T-cell (primary cell): ENCODE measurements around the gene ZRANB3. TPM values are rescaled to one million over a fixed set of nuclear protein-coding genes. Genes with fewer than 3 reads are reported as not detected.
A peak's percentile ranks its signal among the peaks of the same experiment; 100 is the strongest.

Experiments
- ATAC-seq, 4 experiments: fragments of 200-7000 bp in 3 of 4; fragments of 150-1000 bp in 1 of 4; cut with Tn5 transposase; replicated peaks in 1 of 4; 1 replicate in 3 of 4; 2 replicates in 1 of 4; pipeline ENCODE4 v1.10.0; 2021; ENCODE audit warnings: moderate library complexity in 3 of 4, mild to moderate bottlenecking in 2 of 4, moderate number of reproducible peaks in 1 of 4
- CTCF ChIA-PET, 2 donors: fragments of 300-600 bp; sonication (Branson Sonifier 250); formaldehyde crosslinking; loops; one replicate each; lab custom pipeline; 2022; ENCODE audit warnings: antibody characterized with exemption in 2 of 2; lab: Charles Lee
- POLR2A ChIA-PET, 2 donors: fragments of 300-600 bp; sonication (Branson Sonifier 250); formaldehyde crosslinking; loops; one replicate each; lab custom pipeline; 2022; ENCODE audit warnings: antibody characterized with exemption in 2 of 2; lab: Charles Lee
- DNase-seq, 35 experiments: peaks; one replicate each; pipeline versions ENCODE4 v3.0.0 to v3.0.0-alpha.2; 2013 to 2023
- H3K27ac ChIP-seq: one replicate; pipeline ENCODE4 v1.5.1; 2013; ENCODE audit warnings: low read length
- H3K27me3 ChIP-seq, 2 experiments: replicated peaks in 1 of 2; 1 replicate in 1 of 2; 2 replicates in 1 of 2; pipeline versions ENCODE4 v1.6.1 to v1.7.0; 2013; ENCODE audit warnings: low read length in 1 of 2, mixed read lengths in 1 of 2; ENCODE audit not compliant: control insufficient read depth in 2 of 2, insufficient read depth in 2 of 2; ENCODE audit errors: extremely low read depth in 1 of 2
- H3K36me3 ChIP-seq, 2 donors: 1 replicate in 1 of 2; 2 replicates in 1 of 2; pipeline versions ENCODE4 v1.6.1 to v1.7.0; 2013; ENCODE audit warnings: low read length in 1 of 2; ENCODE audit not compliant: control insufficient read depth in 2 of 2, insufficient read depth in 1 of 2; ENCODE audit errors: extremely low read depth in 1 of 2
- H3K4me1 ChIP-seq, 2 experiments: 1 replicate in 1 of 2; 2 replicates in 1 of 2; pipeline versions ENCODE4 v1.6.1 to v1.7.0; 2013; ENCODE audit warnings: low read length in 2 of 2, mixed read lengths in 1 of 2; ENCODE audit not compliant: insufficient read depth in 2 of 2, control insufficient read depth in 1 of 2; ENCODE audit errors: extremely low read depth in 1 of 2
- H3K4me3 ChIP-seq, 2 donors: 1 replicate in 1 of 2; 2 replicates in 1 of 2; pipeline versions ENCODE4 v1.5.1 to v1.7.0; 2013; ENCODE audit warnings: mild to moderate bottlenecking in 2 of 2, low read length in 1 of 2, moderate library complexity in 1 of 2; ENCODE audit not compliant: control insufficient read depth in 1 of 2; ENCODE audit errors: extremely low read depth in 1 of 2
- H3K9me3 ChIP-seq: 2 replicates; pipeline ENCODE4 v1.7.0; 2013
- H3K27ac Mint-ChIP-seq, 2 donors: one replicate each; pipeline ENCODE4 v1.8.0; 2020 to 2021; ENCODE audit warnings: mild to moderate bottlenecking in 2 of 2, mixed read lengths in 2 of 2
- H3K27me3 Mint-ChIP-seq, 2 donors: one replicate each; pipeline ENCODE4 v1.8.0; 2021 to 2022; ENCODE audit warnings: mixed read lengths in 2 of 2
- H3K36me3 Mint-ChIP-seq: one replicate; pipeline ENCODE4 v1.8.0; 2021; ENCODE audit warnings: mixed read lengths
- H3K4me1 Mint-ChIP-seq, 3 donors: one replicate each; pipeline ENCODE4 v1.8.0; 2020 to 2022; ENCODE audit warnings: mixed read lengths in 3 of 3, mild to moderate bottlenecking in 1 of 3
- H3K4me3 Mint-ChIP-seq, 3 donors: one replicate each; pipeline ENCODE4 v1.8.0; 2020 to 2022; ENCODE audit warnings: mild to moderate bottlenecking in 3 of 3, mixed read lengths in 3 of 3, moderate library complexity in 3 of 3
- H3K9me3 Mint-ChIP-seq, 3 donors: one replicate each; pipeline ENCODE4 v1.8.0; 2020 to 2022; ENCODE audit warnings: mixed read lengths in 3 of 3
- WGBS: methylation state at CpG from one replicate; pipeline ENCODE4 v1.1.5; 2013; ENCODE audit warnings: missing lambda C conversion rate; ENCODE audit not compliant: insufficient coverage; 5-methylcytosine and 5-hydroxymethylcytosine counted together
- total RNA-seq, 35 experiments: library from RNA in 6 of 35; stranded (reverse) in 6 of 35; fragments of 120-200 nt in 1 of 35; gene quantifications; one replicate each; pipeline versions ENCODE4 v1.2.1 to v1.2.4 and lab custom pipeline; 2013 to 2026

ZRANB3 gene
- total RNA-seq, 5 donors from 2014 or later (not counting 1 experiment from before 2014, with no cell fraction given), result 3.3 to 8.6 (median 5.3) TPM

GRCh38 chr2:135169900-135170753 lies 360.9 kb downstream of the ZRANB3 start:
- Histone ChIP-seq H3K4me3 (no peak overlapping the region), H3K9me3 (no peaks in the 10 kb centered on the region), H3K27ac (no peak overlapping the region), H3K27me3 (no peaks in the 10 kb centered on the region), H3K36me3 (peaks cover 10 to 54% of the 10 kb centered on the region in 2 donors), H3K4me1 (peaks cover 0 to 4% of the 10 kb centered on the region in 2 experiments)
- CTCF ChIA-PET, result interaction anchor here in 1 of 2 donors (0.6 kb wide), 1 partner anchor 540 kb away, joined by 3 read pairs; no protein-coding TSS in a partner anchor
- POLR2A ChIA-PET, result no interaction called here
- no peak for DNase-seq
- Mint-ChIP-seq H3K27me3 (no peaks in the 10 kb centered on the region), H3K9me3 (no peaks in the 10 kb centered on the region), H3K4me3 (peak overlapping the region in 1 of 3 donors; percentile 45), H3K27ac (peak overlapping the region; percentile 52 to 64), H3K36me3 (peaks cover 81% of the 10 kb centered on the region), H3K4me1 (peaks cover 5 to 7% (median 7%) of the 10 kb centered on the region in 3 donors)
- 42% methylated on average over 8 of the region's 11 CpGs for WGBS
- no peak for ATAC-seq

DNA sequence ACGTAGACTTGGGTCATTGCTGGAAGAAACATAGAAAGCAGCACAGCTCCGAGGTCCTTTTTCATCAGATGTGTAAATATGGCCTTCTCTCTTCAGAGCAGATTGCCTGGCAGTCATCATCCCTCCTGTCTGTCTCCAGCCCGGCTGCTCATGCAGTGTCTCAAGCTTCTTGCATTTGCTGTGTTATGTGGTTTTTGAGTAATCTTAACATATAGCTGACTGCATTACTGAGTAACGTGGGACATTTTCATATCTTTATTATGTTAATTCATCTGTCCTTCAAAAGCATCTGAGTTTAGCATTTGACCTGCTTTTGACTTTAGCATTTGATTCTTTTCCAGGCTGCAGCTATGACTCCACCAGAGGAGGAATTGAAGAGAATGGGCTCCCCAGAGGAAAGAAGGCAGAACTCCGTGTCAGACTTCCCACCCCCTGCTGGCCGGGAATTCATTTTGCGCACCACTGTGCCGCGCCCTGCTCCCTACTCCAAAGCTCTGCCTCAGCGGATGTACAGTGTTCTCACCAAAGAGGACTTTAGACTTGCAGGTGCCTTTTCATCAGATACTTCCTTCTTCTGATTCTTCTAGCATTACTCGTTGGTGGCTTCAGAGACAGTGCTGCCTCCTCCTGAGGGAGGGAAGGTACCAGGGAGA lies 362.7 kb downstream of the ZRANB3 start:
- ATAC-seq, result no peak
- ChIA-PET POLR2A (interaction anchor here in 1 of 2 donors (0.6 kb wide), 1 partner anchor 518 kb away, joined by 3 read pairs; no protein-coding TSS in a partner anchor), CTCF (no interaction called here)
- Mint-ChIP-seq H3K27me3 (no peaks in the 10 kb centered on the region), H3K4me1 (peaks cover 5 to 7% (median 7%) of the 10 kb centered on the region in 3 donors), H3K9me3 (no peaks in the 10 kb centered on the region), H3K36me3 (peaks cover 75% of the 10 kb centered on the region), H3K27ac (peak overlapping the region in 1 of 2 donors; percentile 30), H3K4me3 (no peak overlapping the region)
- Histone ChIP-seq H3K9me3 (no peaks in the 10 kb centered on the region), H3K36me3 (peaks cover 7 to 61% of the 10 kb centered on the region in 2 donors), H3K4me3 (no peak overlapping the region), H3K27me3 (no peaks in the 10 kb centered on the region), H3K4me1 (peaks cover 0 to 4% of the 10 kb centered on the region in 2 experiments), H3K27ac (no peak overlapping the region)
- DNase-seq, result no peak
- 90% methylated on average over 5 of the region's 11 CpGs for WGBS

DNA sequence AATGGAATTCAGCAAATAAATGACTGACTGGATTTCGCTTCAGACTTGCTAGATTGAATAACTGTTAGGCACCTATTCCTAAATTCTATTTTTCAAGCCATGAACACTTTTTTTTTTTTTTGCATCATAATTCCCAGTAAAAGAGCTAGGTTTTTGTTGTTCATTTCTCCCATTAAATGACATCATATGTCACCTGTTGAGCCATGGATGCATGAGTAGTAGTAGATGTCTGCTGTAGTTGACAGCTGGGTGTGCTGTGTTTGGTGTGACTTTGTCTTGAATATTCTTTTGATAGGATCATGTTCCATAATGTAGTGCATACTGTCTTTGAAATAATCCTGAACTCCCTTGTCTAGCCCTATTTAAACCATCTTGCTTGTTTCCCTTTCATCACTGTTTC lies 363.7 kb downstream of the ZRANB3 start:
- DNase-seq, result no peak
- Histone ChIP-seq H3K9me3 (no peaks in the 10 kb centered on the region), H3K4me1 (peaks cover 0 to 4% of the 10 kb centered on the region in 2 experiments), H3K27me3 (no peaks in the 10 kb centered on the region), H3K36me3 (peaks cover 7 to 59% of the 10 kb centered on the region in 2 donors), H3K4me3 (no peak overlapping the region), H3K27ac (no peak overlapping the region)
- WGBS, result no CpG with 5 or more reads among the region's 1 CpG
- no peak for ATAC-seq
- Mint-ChIP-seq H3K9me3 (no peaks in the 10 kb centered on the region), H3K4me3 (no peak overlapping the region), H3K4me1 (peaks cover 7 to 11% (median 7%) of the 10 kb centered on the region in 3 donors), H3K27ac (no peak overlapping the region), H3K36me3 (peaks cover 74% of the 10 kb centered on the region), H3K27me3 (no peaks in the 10 kb centered on the region)
- ChIA-PET CTCF (interaction anchor here in 1 of 2 donors (0.7 kb wide), 1 partner anchor 701 kb away, joined by 3 read pairs; no protein-coding TSS in a partner anchor), POLR2A (no interaction called here)

GRCh38 chr2:135164431-135164830 lies 366.6 kb downstream of the ZRANB3 start:
- CTCF ChIA-PET, result interaction anchor here in 1 of 2 donors (0.6 kb wide), 1 partner anchor 12 kb away, joined by 3 read pairs; no protein-coding TSS in a partner anchor
- WGBS, result 60% methylated on average over 1 of the region's 3 CpGs
- no peak overlapping the region for H3K4me3 Mint-ChIP-seq
- ATAC-seq, result no peak
- H3K27me3 ChIP-seq, result no peaks in the 10 kb centered on the region
- no peak overlapping the region for H3K4me3 ChIP-seq
- no peaks in the 10 kb centered on the region for H3K9me3 ChIP-seq
- POLR2A ChIA-PET, result interaction anchor here (0.6 to 0.7 kb wide), 2 partner anchors 297 to 493 kb away, joined by 4 read pairs; no protein-coding TSS in a partner anchor
- H3K36me3 Mint-ChIP-seq, result peaks cover 57% of the 10 kb centered on the region
- H3K9me3 Mint-ChIP-seq, result no peaks in the 10 kb centered on the region
- H3K27ac ChIP-seq, result no peak overlapping the region
- no peak overlapping the region for H3K27ac Mint-ChIP-seq
- H3K27me3 Mint-ChIP-seq, result no peaks in the 10 kb centered on the region
- H3K4me1 Mint-ChIP-seq, result peaks cover 2 to 16% (median 5%) of the 10 kb centered on the region in 3 donors
- no peak for DNase-seq
- H3K4me1 ChIP-seq, result no peaks in the 10 kb centered on the region
- H3K36me3 ChIP-seq, result peaks cover 7 to 51% of the 10 kb centered on the region in 2 donors

GRCh38 chr2:135163901-135164300 lies 367.1 kb downstream of the ZRANB3 start:
- Histone ChIP-seq H3K9me3 (no peaks in the 10 kb centered on the region), H3K27me3 (no peaks in the 10 kb centered on the region), H3K4me1 (no peaks in the 10 kb centered on the region), H3K36me3 (peaks cover 7 to 50% of the 10 kb centered on the region in 2 donors), H3K4me3 (no peak overlapping the region), H3K27ac (no peak overlapping the region)
- H3K4me3 Mint-ChIP-seq, result no peak overlapping the region
- WGBS, result no CpG with 5 or more reads among the region's 5 CpGs
- ATAC-seq, result no peak
- DNase-seq, result no peak
- H3K4me1 Mint-ChIP-seq, result peaks cover under 1 to 12% (median 1%) of the 10 kb centered on the region in 3 donors
- ChIA-PET CTCF (interaction anchor here (0.5 to 0.6 kb wide), 4 partner anchors 12 to 438 kb away, joined by 3 to 9 read pairs (median 4); no protein-coding TSS in a partner anchor), POLR2A (interaction anchor here (0.6 kb wide), 2 partner anchors 473 to 568 kb away, joined by 3 to 9 read pairs; no protein-coding TSS in a partner anchor)
- no peak overlapping the region for H3K27ac Mint-ChIP-seq
- no peaks in the 10 kb centered on the region for H3K9me3 Mint-ChIP-seq
- H3K36me3 Mint-ChIP-seq, result peaks cover 56% of the 10 kb centered on the region
- H3K27me3 Mint-ChIP-seq, result no peaks in the 10 kb centered on the region

DNA sequence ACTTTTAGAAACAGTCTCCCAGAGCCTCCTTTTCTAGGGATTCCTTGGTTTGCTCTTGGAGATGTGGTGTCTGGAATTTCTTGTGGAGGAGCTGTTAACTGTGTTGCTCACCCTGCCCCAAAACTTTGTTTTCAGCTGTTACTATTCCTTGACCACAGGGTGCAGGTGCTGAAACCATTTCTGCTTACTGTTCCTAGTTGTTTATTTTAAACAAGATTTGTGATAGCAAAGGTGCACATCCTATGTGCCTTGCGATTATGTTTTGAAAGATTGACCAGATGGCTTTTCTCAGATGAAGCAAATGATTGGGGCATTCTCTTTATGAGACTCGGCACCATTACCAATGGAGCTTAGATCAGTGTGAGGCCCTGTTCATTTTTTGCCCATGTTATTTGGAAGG lies 367.7 kb downstream of the ZRANB3 start:
- POLR2A ChIA-PET, result interaction anchor here (0.6 kb wide), 2 partner anchors 474 to 568 kb away, joined by 3 to 9 read pairs; no protein-coding TSS in a partner anchor
- WGBS, result 92% methylated on average over 2 of the region's 2 CpGs
- CTCF ChIA-PET, result interaction anchor here in 1 of 2 donors (0.6 kb wide), 1 partner anchor 17 kb away, joined by 5 read pairs; no protein-coding TSS in a partner anchor
- H3K27ac ChIP-seq, result no peak overlapping the region
- ATAC-seq (no peak), DNase-seq (no peak)
- no peaks in the 10 kb centered on the region for H3K4me1 ChIP-seq
- no peaks in the 10 kb centered on the region for H3K27me3 ChIP-seq
- Mint-ChIP-seq H3K4me3 (no peak overlapping the region), H3K4me1 (peaks cover 0 to 14% (median 1%) of the 10 kb centered on the region in 3 donors), H3K27me3 (no peaks in the 10 kb centered on the region), H3K9me3 (no peaks in the 10 kb centered on the region), H3K36me3 (peaks cover 56% of the 10 kb centered on the region), H3K27ac (peak overlapping the region in 1 of 2 donors; percentile 75)
- no peak overlapping the region for H3K4me3 ChIP-seq
- H3K36me3 ChIP-seq, result peaks cover 7 to 48% of the 10 kb centered on the region in 2 donors
- no peaks in the 10 kb centered on the region for H3K9me3 ChIP-seq
